Measurements from ENCODE around the gene ABHD12.

The ABHD12 gene

DNA sequence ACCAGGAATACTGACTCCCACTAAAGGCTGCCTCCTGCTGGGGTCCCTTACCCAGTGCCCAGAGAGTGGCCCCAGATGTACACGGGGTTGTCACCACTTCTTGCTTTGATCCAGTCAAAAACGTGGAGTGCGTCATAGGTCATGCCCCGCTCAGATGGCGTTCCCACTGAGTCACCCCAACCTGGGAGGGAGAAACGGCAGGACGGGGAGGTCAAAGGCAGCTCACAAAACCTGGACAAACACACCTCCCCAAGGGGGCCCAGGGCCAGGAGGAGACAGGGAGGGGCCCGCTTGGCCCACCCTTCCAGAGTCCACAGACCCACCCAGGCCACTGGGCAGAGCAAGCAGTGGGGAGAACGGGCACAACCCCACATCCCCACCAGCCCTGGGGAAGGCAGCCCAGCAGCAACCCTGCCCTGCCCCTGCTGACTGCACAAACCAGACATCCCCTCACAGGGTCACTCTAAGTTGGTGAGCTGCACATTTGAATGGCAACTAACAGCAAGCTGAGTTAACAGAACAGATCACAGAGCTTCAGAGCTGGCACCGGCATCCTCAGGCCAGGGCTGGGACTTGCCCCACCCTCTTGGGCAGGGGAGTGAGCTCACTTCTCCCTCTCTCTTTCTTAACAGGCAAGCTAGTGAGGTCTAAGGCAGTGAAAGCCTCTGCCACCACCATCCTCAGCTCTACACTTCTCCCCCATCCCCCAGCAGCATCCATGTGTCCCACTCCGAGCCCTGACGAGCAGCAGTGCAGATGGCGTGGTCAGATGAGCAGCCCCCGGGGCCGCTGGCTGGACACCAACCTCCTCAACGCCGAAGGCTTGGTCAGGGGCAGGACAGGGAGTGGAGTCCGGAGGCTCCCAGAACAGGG lies 81.0 kb downstream of the ABHD12 start:
- DNase-seq (ENCODE audit: insufficient read length, low spot score) (no peak), FAIRE-seq (no peak)
- TF ChIP-seq, protein P1, sequence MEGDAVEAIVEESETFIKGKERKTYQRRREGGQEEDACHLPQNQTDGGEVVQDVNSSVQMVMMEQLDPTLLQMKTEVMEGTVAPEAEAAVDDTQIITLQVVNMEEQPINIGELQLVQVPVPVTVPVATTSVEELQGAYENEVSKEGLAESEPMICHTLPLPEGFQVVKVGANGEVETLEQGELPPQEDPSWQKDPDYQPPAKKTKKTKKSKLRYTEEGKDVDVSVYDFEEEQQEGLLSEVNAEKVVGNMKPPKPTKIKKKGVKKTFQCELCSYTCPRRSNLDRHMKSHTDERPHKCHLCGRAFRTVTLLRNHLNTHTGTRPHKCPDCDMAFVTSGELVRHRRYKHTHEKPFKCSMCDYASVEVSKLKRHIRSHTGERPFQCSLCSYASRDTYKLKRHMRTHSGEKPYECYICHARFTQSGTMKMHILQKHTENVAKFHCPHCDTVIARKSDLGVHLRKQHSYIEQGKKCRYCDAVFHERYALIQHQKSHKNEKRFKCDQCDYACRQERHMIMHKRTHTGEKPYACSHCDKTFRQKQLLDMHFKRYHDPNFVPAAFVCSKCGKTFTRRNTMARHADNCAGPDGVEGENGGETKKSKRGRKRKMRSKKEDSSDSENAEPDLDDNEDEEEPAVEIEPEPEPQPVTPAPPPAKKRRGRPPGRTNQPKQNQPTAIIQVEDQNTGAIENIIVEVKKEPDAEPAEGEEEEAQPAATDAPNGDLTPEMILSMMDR (IDR thresholded peaks at IDR 0.05; ENCODE audit: insufficient read depth, missing control alignments) = no peak

DNA sequence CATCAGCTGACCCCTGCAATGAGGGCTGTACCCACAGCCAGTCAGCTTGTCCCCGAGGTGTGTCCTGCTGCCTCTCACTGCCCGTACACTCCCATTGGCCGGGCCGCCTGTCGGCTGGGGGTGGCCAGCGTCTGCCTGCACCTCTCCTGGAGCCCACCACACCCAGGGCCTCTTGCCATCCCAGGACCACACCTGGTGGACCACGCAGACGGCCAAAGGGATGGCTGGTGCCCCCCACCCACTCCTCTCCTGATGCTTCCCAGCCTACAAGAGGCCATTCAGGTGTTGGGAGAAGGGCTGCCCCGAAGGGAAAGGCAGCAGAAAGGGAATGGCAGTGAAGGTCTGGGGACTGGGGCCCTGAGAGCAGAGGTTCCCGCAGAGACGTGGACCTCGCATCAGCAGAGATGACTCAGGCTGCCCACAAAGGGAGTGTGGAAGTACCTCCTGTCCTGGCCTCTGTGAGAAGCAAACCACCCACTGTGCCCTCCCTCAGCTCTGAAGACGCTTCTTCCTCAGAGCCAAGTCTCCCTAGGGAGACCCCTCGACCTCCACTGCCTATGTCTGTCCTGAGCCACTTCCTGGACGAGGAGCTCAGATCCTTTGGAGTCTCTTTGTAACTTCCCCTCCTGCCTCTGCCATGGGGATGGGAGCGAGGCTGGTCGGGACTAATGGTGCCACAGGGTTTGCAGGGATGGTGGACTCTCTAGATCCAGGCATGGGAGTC lies 81.8 kb downstream of the ABHD12 start:
- TF ChIP-seq, protein P1 (IDR thresholded peaks at IDR 0.05; ENCODE audit: insufficient read depth, missing control alignments) = no peak
- FAIRE-seq (no peak), DNase-seq (ENCODE audit: insufficient read length, low spot score) (no peak)

DNA sequence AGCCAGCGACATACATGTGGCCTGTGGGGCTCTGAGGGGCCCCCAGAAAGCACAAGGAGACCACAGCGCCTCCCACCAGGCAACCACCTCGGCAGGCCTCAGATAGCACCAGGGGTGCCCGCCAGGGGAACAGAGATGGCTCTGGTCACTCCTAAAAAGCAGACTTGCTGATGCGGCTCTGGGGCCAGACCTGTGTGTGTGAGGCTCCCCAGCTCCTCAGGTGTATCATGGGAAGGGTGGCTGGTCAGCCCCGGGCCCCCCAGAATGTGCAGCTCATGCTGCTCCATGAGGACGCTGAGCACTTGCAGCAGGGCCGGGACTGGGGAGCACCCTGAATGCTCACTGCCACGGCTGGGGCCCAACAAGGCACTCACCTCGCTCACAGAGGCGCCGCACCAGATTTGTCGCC lies 82.5 kb downstream of the ABHD12 start:
- DNase-seq (ENCODE audit: insufficient read length, low spot score) = no peak
- no peak for FAIRE-seq
- TF ChIP-seq, protein P1 (IDR thresholded peaks at IDR 0.05; ENCODE audit: insufficient read depth, missing control alignments) = no peak

DNA sequence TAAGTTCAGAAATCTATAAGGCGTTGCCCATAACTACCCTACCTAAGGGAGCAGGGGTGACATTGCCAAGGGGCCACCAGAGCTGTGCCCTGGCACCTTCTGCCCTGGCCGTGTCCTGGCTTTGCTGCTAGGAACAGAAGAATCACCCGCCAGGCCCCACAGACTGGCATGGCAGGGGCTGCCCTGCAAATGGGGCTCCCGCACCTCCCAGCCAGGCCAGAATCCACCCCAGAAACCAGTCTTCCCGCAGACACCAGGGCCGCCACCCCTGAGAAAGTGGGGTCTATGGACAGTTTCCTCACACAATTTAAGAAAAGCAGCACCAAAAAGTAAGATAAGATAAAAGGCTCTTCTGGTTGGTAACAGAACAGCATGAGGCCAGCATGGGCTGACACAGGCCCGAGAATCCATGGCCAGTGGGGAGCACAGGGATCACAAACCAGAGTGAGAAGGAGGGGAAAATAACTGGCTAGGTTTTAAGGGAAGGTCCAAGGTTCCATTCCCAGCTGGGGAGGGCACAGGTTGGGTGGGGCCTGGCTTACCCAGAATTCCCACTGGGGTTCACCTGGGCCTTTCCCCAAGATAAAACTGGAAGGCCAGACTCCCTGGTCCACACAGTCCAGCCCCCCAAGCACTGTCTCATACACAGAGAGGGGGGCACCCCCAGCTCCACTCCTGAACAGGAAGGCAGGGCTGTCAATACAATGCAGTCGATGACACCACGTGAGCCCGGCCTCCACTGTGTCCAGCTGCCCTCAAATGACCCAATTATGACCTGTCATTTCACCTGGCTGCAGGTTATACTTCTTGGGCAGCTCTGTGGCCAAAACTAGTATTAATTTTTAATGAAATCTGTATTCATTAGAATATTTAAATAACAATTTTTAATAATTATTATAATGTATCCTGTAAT lies 83.4 kb downstream of the ABHD12 start:
- no peak for FAIRE-seq

DNA sequence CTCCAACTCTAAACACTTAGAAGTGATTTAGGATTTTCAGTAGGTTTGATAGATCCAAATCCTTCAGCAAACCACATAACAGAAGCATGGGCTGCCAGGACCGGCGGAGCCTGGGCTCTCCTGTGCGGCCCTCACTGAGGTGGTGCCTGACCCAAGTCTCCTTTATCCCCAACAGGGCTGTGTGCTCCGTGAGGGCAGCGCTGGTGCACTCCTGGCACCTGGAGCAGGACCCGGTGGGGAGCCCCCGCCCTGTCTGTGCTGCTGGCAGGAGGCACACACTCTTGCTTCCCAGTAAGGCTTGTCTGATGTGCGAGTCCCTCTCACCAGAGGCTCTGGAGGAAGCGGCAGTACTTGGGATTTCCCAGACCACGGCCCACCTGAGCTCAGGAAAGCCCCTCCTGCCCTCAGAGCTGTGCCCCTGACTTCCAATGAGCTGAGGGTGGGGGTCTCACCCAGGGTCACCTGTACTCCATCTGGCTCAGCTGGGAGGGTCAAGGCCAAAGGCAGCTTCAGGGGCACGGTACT lies 86.5 kb downstream of the ABHD12 start:
- no peak for FAIRE-seq

More for the DNA sequence above, 83.4 kb downstream of the ABHD12 start:
- DNase-seq (ENCODE audit: insufficient read length, low spot score) = no peak
- TF ChIP-seq, protein P1 (IDR thresholded peaks at IDR 0.05; ENCODE audit: insufficient read depth, missing control alignments) = no peak

More for the DNA sequence above, 86.5 kb downstream of the ABHD12 start:
- TF ChIP-seq, protein P1 (IDR thresholded peaks at IDR 0.05; ENCODE audit: insufficient read depth, missing control alignments) = no peak
- no peak for DNase-seq (ENCODE audit: insufficient read length, low spot score)
